DOHH2 (cell line): ENCODE data around the gene MFAP4.

ENCODE experiments used
- H3F3A ChIP-seq: fragments of 200-600 bp; sonication (generic), shearing (Covaris generic); 2 replicates; pipeline ENCODE4 v1.6.0; 2016; ENCODE audit warnings: antibody characterized with exemption, mild to moderate bottlenecking; ENCODE audit not compliant: control insufficient read depth, insufficient read depth
- H3K27ac ChIP-seq: fragments of 200-600 bp; sonication (generic); 2 replicates; pipeline ENCODE4 v1.5.1; 2014; ENCODE audit warnings: low read depth, mild to moderate bottlenecking, low read length, moderate library complexity
- H3K27me3 ChIP-seq: fragments of 200-600 bp; sonication (generic); 2 replicates; pipeline ENCODE4 v1.6.1; 2014; ENCODE audit warnings: mild to moderate bottlenecking, low read length, mixed read lengths; ENCODE audit not compliant: control insufficient read depth
- H3K36me3 ChIP-seq: fragments of 200-600 bp; sonication (generic); 2 replicates; pipeline ENCODE4 v1.6.1; 2014; ENCODE audit warnings: mild to moderate bottlenecking, low read length, moderate library complexity, mixed read lengths; ENCODE audit not compliant: control insufficient read depth
- H3K4me1 ChIP-seq: fragments of 200-600 bp; sonication (generic); 2 replicates; pipeline ENCODE4 v1.6.1; 2014; ENCODE audit warnings: mild to moderate bottlenecking, low read length, mixed read lengths; ENCODE audit not compliant: control insufficient read depth
- H3K4me2 ChIP-seq: fragments of 200-600 bp; sonication (generic); 2 replicates; pipeline ENCODE4 v1.6.0; 2014; ENCODE audit warnings: mild to moderate bottlenecking, low read length, moderate library complexity
- H3K4me3 ChIP-seq: fragments of 200-600 bp; sonication (generic); 2 replicates; pipeline ENCODE4 v1.5.1; 2014; ENCODE audit warnings: mild to moderate bottlenecking, low read length, mixed read lengths
- H3K79me2 ChIP-seq: fragments of 200-600 bp; sonication (generic); 2 replicates; pipeline ENCODE4 v1.6.1; 2014; ENCODE audit warnings: mild to moderate bottlenecking, low read length, mixed read lengths; ENCODE audit not compliant: control insufficient read depth
- H3K9me2 ChIP-seq: fragments of 200-600 bp; sonication (generic); replicated peaks from 2 replicates; pipeline ENCODE4 v1.6.1; 2014; ENCODE audit warnings: mild to moderate bottlenecking, low read length, mixed read lengths; ENCODE audit not compliant: control insufficient read depth
- H3K9me3 ChIP-seq: fragments of 200-600 bp; sonication (generic); 2 replicates; pipeline ENCODE4 v1.6.1; 2014; ENCODE audit warnings: antibody characterized with exemption, low read length, mixed read lengths; ENCODE audit not compliant: control insufficient read depth, insufficient read depth
- H4K20me1 ChIP-seq: fragments of 200-600 bp; sonication (generic); 2 replicates; pipeline ENCODE4 v1.6.0; 2014; ENCODE audit warnings: low read depth, mild to moderate bottlenecking, antibody characterized with exemption, low read length, moderate library complexity; ENCODE audit not compliant: control insufficient read depth, insufficient read depth
- EZH2phosphoT487 ChIP-seq: fragments of 200-600 bp; sonication (generic); IDR thresholded peaks from 2 replicates; pipeline ENCODE4 v1.6.1; 2017; ENCODE audit warnings: borderline replicate concordance, mild to moderate bottlenecking, antibody characterized with exemption, low read length, moderate library complexity, mixed read lengths
- TF ChIP-seq, protein P1 (sequence below): fragments of 200-600 bp; sonication (generic); IDR thresholded peaks from one replicate; pipeline ENCODE4 v1.5.1; 2014; ENCODE audit warnings: antibody characterized with exemption, mild to moderate bottlenecking, low read depth, low read length; ENCODE audit not compliant: poor library complexity, severe bottlenecking

MFAP4 gene

DNA sequence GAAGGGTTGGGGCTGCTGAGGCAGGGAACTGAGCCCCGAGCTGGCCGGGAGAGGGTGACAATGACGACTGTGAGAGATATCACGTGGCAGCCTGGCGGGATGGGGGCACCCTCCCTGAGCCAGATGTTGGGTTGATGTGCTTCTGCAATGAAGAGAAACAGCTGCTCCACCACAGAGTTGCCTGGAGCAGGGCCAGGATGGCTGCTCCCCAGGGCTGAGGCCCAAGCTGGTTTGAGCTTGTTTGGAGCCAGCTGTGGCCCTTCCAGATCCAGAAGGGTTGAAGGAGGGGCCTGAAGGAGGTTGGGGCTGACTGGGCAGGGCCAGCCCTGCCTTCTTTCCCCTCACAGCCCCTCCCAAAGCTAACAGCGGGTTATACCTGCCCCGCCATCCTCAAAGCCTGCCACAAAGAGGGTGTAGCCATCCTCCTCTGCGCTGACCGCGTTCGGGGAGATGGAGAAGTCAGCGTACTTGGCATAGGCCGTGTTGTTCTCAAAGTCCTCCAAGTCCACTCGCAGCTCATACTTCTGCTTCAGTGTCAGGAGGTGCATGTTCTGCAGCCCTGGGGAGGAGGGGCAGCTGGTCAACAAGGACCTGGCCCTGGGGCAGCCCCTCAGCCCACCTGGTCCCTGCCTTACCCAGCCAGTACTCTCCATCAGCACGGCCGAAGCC lies 2.1 kb downstream of the MFAP4 start:
- no peak for TF ChIP-seq EZH2phosphoT487
- TF ChIP-seq, protein P1, sequence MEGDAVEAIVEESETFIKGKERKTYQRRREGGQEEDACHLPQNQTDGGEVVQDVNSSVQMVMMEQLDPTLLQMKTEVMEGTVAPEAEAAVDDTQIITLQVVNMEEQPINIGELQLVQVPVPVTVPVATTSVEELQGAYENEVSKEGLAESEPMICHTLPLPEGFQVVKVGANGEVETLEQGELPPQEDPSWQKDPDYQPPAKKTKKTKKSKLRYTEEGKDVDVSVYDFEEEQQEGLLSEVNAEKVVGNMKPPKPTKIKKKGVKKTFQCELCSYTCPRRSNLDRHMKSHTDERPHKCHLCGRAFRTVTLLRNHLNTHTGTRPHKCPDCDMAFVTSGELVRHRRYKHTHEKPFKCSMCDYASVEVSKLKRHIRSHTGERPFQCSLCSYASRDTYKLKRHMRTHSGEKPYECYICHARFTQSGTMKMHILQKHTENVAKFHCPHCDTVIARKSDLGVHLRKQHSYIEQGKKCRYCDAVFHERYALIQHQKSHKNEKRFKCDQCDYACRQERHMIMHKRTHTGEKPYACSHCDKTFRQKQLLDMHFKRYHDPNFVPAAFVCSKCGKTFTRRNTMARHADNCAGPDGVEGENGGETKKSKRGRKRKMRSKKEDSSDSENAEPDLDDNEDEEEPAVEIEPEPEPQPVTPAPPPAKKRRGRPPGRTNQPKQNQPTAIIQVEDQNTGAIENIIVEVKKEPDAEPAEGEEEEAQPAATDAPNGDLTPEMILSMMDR = no peak
- Histone ChIP-seq H4K20me1 (no peaks in the 10 kb centered on the region), H3K9me2 (no peaks in the 10 kb centered on the region), H3K27ac (no peak overlapping the region), H3K4me1 (0 out of 2 replicates have a peak, but pooled peaks cover 3% of the 10 kb centered on the region), H3F3A (no peaks in the 10 kb centered on the region), H3K27me3 (peaks cover 8% of the 10 kb centered on the region; the same call in 1 of the 2 replicates), H3K4me2 (no peak overlapping the region), H3K9me3 (no peaks in the 10 kb centered on the region), H3K79me2 (no peaks in the 10 kb centered on the region), H3K36me3 (peaks cover 25% of the 10 kb centered on the region), H3K4me3 (no peak overlapping the region)

DNA sequence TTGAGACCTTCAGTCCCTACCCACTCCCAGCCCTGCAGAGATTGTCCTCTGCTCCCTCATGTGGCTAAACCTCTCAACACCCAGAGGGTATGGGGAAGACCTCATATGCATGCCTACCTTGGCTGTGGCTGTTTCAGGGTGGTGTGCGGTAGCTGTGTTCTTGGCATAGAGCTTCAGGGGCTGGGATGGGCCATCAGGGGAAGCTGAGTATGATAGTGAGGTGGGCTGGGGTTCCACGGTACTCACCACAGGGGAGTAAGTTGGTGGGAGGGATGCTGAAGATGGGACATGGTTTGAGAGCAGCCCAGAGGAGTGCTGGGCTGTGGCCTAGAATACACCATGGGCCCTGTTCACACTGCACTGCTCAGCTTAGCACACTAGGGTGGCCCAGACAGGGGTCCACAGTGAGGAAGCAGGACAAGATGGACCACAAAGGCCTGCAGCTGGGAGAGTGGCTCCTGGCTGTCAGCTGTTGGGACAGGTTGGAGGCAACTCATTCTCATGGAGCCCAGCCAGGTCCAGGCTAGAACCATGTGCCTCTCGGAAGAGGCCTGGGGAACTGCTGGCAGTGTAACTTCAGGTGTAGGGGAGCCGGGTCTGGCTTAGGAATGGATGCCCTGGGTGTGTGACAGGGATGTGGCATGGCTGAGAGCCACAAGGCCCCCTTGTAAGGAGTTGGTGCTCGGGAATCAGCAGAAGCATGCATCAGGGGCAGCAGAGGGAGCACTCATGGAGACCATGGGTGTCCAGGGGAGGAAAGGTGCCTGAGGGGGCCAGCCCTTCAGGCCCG lies 3.1 kb downstream of the MFAP4 start:
- no peaks in the 10 kb centered on the region for H3K9me3 ChIP-seq
- no peaks in the 10 kb centered on the region for H3F3A ChIP-seq
- H3K79me2 ChIP-seq = peaks cover 2% of the 10 kb centered on the region
- H3K36me3 ChIP-seq = peaks cover 30% of the 10 kb centered on the region
- TF ChIP-seq, protein P1 = no peak
- no peak for TF ChIP-seq EZH2phosphoT487
- H3K4me1 ChIP-seq = peaks cover 6% of the 10 kb centered on the region; the same call in 1 of the 2 replicates
- 0 out of 2 replicates have a peak, but pooled peaks cover 2% of the 10 kb centered on the region for H3K27me3 ChIP-seq
- H3K9me2 ChIP-seq = no peaks in the 10 kb centered on the region
- no peak overlapping the region for H3K4me3 ChIP-seq
- H3K27ac ChIP-seq = no peak overlapping the region
- H3K4me2 ChIP-seq = no peak overlapping the region
- H4K20me1 ChIP-seq = no peaks in the 10 kb centered on the region

DNA sequence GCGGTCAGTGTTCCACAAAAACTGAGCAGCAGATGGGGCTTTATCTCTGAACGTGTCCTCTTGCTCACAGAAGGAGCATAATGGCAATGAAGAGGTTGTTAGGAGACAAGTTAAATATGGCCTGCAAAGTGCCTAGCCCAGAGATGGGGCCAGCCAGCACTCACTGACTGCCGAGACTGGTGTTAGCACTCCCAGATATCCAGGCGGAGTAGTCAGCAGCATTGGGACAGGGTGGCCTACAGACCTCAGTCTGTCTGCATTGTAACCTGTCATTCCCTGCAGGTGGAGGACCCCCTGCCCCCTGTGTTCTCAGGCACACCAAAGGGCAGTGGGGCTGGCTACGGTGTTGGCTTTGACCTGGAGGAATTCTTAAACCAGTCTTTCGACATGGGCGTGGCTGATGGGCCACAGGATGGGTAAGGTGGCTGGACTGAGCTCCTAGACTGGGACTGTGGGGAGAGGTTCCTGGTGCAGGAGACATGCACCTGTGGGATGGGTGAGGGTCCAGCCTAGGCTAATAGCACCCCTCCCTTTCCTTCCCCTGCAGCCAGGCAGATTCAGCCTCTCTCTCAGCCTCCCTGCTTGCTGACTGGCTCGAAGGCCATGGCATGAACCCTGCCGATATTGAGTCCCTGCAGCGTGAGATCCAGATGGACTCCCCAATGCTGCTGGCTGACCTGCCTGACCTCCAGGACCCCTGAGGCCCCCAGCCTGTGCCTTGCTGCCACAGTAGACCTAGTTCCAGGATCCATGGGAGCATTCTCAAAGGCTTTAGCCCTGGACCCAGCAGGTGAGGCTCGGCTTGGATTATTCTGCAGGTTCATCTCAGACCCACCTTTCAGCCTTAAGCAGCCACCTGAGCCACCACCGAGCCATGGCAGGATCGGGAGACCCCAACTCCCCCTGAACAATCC lies 4.2 kb downstream of the MFAP4 start:
- no peaks in the 10 kb centered on the region for H3F3A ChIP-seq
- no peak overlapping the region for H3K27ac ChIP-seq
- H3K4me3 ChIP-seq = no peak overlapping the region
- H3K4me2 ChIP-seq = no peak overlapping the region
- H3K27me3 ChIP-seq = no peaks in the 10 kb centered on the region
- no peaks in the 10 kb centered on the region for H3K9me3 ChIP-seq
- peaks cover 8% of the 10 kb centered on the region; the same call in 1 of the 2 replicates for H3K4me1 ChIP-seq
- H3K79me2 ChIP-seq = peaks cover 7% of the 10 kb centered on the region
- peaks cover 30% of the 10 kb centered on the region for H3K36me3 ChIP-seq
- no peak for TF ChIP-seq EZH2phosphoT487
- TF ChIP-seq, protein P1 = no peak
- no peaks in the 10 kb centered on the region for H4K20me1 ChIP-seq
- H3K9me2 ChIP-seq = no peaks in the 10 kb centered on the region
